Middle frontal gyrus (tissue), 1 donor: ENCODE data around the gene TMF1.

ENCODE experiments used
- DNase-seq: peaks from one replicate; pipeline ENCODE4 v3.0.0-alpha.2; 2015; ENCODE audit warnings: low spot score; ENCODE audit errors: extremely low spot score

The TMF1 gene

GRCh38 chr3:69051756-69052471, at the start of gene TMF1:
Gene TMF1 (minus strand): TSS chr3:69052333. CDS start chr3:69052086, 247 bp downstream.
- DNase-seq, result peak; percentile 95

GRCh38 chr3:69099576-69099975, 47.4 kb upstream of the TMF1 start:
- DNase-seq, result no peak

- DNase-seq, result no peak
Observed at GRCh38 chr3:69097407-69098086, 45.4 kb upstream of the TMF1 start.

- no peak for DNase-seq
Observed at GRCh38 chr3:69096299-69096698, 44.2 kb upstream of the TMF1 start.

GRCh38 chr3:69095636-69096035, 43.5 kb upstream of the TMF1 start:
- no peak for DNase-seq

- no peak for DNase-seq
Observed at GRCh38 chr3:69094467-69095205, 42.5 kb upstream of the TMF1 start.

- DNase-seq, result no peak
Observed at GRCh38 chr3:69092030-69092516, 39.9 kb upstream of the TMF1 start.

- no peak for DNase-seq
Observed at GRCh38 chr3:69091389-69092029, 39.4 kb upstream of the TMF1 start.

GRCh38 chr3:69090021-69090420, 37.9 kb upstream of the TMF1 start:
- no peak for DNase-seq

- no peak for DNase-seq
Observed at GRCh38 chr3:69088063-69088462, 35.9 kb upstream of the TMF1 start.

- DNase-seq, result no peak
Observed at GRCh38 chr3:69087030-69087791, 35.1 kb upstream of the TMF1 start.

- peak; percentile 76 for DNase-seq
Observed at GRCh38 chr3:69085833-69086722, 33.9 kb upstream of the TMF1 start.

- no peak for DNase-seq
Observed at GRCh38 chr3:69085168-69085832, 33.2 kb upstream of the TMF1 start.

- peak; percentile 88 for DNase-seq
Observed at GRCh38 chr3:69084326-69085167, 32.4 kb upstream of the TMF1 start, which contains the start of gene ARL6IP5. Gene ARL6IP5 (plus strand): TSS chr3:69084937. CDS start chr3:69085048, 111 bp downstream.

GRCh38 chr3:69082805-69083204, 30.7 kb upstream of the TMF1 start:
- no peak for DNase-seq

GRCh38 chr3:69082361-69082760, 30.2 kb upstream of the TMF1 start:
- DNase-seq, result no peak

GRCh38 chr3:69081583-69082262, 29.6 kb upstream of the TMF1 start:
- DNase-seq, result no peak
